ENCODE data around the gene RAB11A. TPM values are rescaled to one million over a fixed set of nuclear protein-coding genes. Genes with fewer than 3 reads are reported as not detected.

The RAB11A gene
- total RNA-seq, 2 experiments from 2014 or later = 139 to 183 TPM

DNA sequence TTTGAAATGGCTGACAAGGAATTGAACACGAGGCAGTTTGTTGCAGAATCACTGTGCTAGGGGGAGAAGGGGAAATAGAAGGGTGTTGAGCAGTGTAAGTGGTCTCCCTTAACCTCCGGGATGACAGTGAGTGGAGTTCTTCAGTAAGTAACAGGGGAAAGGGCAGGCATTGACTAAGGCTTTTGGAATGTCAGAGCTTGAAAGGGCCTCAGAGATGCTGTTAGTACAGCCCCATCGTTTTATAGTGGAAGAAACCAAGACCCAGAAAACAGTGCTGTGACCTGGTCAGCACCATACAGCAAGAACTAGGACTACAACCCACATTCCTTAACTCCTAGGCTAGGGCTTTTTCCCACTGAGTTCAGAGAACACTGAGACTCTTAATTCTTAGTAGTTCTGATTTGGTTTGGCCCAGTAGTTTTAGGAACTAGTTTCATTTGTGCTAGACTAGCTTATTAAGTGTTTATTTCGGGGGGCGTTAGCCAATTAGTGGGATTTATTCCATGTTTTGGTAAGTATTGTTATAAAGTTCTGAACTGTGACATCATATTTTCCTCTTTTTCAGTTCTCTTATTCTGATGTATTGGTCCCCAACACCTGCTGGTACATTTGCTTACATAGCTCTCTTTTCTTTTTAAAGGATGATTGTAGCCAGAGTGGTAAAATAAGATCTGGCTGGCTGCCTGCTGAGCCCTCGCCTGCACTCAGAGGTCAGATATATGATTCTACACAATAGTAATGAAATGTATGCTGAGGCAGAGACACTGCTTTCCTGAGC lies 34.2 kb downstream of the RAB11A start:
- DNase-seq (no peak), ATAC-seq (no peak)
- Mint-ChIP-seq H3K4me3 (no peak overlapping the region), H3K9me3 (ENCODE audit: low read depth) (no peaks in the 10 kb centered on the region), H3K36me3 (peaks cover 19% of the 10 kb centered on the region), H3K4me1 (peaks cover 16% of the 10 kb centered on the region), H3K27me3 (no peaks in the 10 kb centered on the region), H3K27ac (no peak overlapping the region)
- CTCF ChIA-PET = no interaction called here

DNA sequence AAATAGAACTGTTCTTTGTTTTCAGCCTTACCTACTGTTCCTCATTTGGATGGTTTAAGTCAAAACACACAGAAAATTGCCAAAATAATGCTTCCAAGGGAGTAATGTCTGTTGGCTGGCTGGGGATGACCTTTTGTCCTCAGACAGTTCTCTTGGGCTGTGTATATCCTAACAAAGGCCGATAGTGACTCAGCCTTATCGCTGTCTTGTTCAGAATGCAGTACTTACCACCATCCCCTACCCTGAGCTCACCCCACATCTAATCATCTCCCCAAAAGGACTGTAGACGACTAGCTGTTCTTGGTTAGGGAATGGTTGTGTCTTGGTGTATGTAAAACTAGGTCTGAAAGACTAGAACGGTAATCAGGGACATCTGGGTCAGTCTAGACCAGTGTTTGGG lies 35.0 kb downstream of the RAB11A start:
- H3K27ac Mint-ChIP-seq = no peak overlapping the region
- no peaks in the 10 kb centered on the region for H3K27me3 Mint-ChIP-seq
- DNase-seq (no peak), ATAC-seq (no peak)
- H3K4me1 Mint-ChIP-seq = peaks cover 16% of the 10 kb centered on the region
- CTCF ChIA-PET = no interaction called here
- H3K4me3 Mint-ChIP-seq = no peak overlapping the region
- peaks cover 16% of the 10 kb centered on the region for H3K36me3 Mint-ChIP-seq
- no peaks in the 10 kb centered on the region for H3K9me3 Mint-ChIP-seq (ENCODE audit: low read depth)

DNA sequence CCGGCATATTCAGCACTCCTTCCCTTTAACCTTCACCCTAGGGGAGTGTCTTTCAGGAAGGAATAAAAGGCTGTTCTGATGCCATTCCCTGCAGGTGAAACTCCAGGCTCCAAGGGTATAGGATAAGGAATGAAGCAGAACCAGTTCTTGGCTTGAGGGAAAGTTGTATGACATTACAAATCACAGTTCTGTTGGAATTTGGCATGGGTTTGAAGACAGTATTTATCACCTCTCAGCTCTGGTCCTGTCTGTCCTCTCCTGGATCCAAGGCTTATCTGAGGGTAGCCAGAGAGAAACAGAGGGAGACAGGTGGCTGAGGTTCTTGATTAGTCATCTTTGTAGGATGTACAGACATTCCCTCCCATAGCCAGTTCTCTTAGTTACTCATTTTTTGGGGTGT lies 37.1 kb downstream of the RAB11A start:
- peaks cover 8% of the 10 kb centered on the region for H3K36me3 Mint-ChIP-seq
- ATAC-seq = no peak
- CTCF ChIA-PET = no interaction called here
- H3K9me3 Mint-ChIP-seq (ENCODE audit: low read depth) = no peaks in the 10 kb centered on the region
- no peak overlapping the region for H3K4me3 Mint-ChIP-seq
- no peak overlapping the region for H3K27ac Mint-ChIP-seq
- no peak for DNase-seq
- H3K4me1 Mint-ChIP-seq = peaks cover 16% of the 10 kb centered on the region
- H3K27me3 Mint-ChIP-seq = no peaks in the 10 kb centered on the region

DNA sequence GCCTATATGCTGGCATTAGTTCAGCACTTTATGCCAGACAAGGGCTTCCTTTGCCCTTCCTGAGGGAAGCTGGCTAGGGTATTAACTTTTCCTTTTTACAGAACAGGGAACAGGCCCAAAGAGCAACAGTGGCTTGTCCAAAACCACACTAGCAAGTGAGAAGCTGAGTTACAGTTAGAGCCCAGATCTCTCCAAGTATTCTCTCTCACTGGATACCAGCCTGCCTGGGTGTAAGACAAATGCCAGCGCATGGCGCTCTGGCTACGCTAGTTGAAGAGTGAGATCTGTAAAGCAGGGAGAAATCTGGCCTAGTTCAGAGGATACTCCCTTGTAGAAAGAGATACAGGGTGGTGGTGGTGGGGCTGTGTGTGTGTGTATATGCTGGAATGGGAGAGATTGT lies 38.4 kb downstream of the RAB11A start:
- CTCF ChIA-PET = no interaction called here
- Mint-ChIP-seq H3K27me3 (no peaks in the 10 kb centered on the region), H3K36me3 (peaks cover 6% of the 10 kb centered on the region), H3K27ac (no peak overlapping the region), H3K9me3 (ENCODE audit: low read depth) (no peaks in the 10 kb centered on the region), H3K4me3 (no peak overlapping the region), H3K4me1 (peaks cover 5% of the 10 kb centered on the region)
- ATAC-seq = no peak
- DNase-seq = no peak

DNA sequence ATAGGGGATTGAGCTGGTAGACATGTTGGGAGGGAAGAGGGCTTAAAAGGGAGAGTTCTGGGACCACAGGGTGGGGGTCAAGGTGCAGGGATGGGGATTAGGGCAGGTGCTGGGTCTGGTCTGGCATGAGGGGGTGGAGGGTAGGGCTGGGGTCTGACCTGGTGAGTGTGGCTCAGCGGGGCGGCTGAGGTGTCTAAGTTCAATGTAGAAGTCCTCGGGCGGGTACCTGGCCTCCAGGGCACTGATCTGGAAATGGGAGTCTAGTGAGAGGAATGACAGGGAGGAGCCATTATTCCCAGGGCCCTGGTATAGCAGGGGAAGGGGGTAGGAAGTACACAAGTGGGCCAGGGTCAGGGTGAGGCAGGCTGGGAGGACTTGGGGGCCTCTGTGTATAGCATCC lies 39.6 kb downstream of the RAB11A start:
- no peak for ATAC-seq
- Mint-ChIP-seq H3K9me3 (ENCODE audit: low read depth) (no peaks in the 10 kb centered on the region), H3K4me3 (no peak overlapping the region), H3K27me3 (no peaks in the 10 kb centered on the region), H3K27ac (no peak overlapping the region), H3K36me3 (peaks cover 4% of the 10 kb centered on the region), H3K4me1 (no peaks in the 10 kb centered on the region)
- CTCF ChIA-PET = no interaction called here
- DNase-seq = no peak

DNA sequence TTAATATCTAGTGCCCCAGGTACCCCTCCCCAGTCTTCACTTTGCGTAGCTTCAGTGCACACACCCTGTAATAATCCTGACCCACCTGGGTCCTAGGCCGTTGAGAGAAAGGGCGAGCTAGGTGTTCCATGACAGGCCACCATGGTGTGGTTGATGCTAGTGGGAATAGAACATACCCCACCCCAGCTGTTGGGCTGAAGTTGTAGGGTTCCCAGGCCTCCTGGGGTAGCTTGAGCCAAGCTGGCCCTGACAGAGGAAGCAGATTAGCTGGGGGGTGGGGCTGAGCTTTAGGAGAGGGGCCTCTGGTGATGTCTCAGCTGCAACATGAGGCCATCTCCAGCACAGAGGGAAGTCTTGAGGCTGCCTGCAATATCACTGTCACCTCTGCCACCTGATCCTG lies 40.5 kb downstream of the RAB11A start:
- DNase-seq = no peak
- no peaks in the 10 kb centered on the region for H3K4me1 Mint-ChIP-seq
- no peaks in the 10 kb centered on the region for H3K27me3 Mint-ChIP-seq
- ATAC-seq = no peak
- no peak overlapping the region for H3K27ac Mint-ChIP-seq
- peaks cover 2% of the 10 kb centered on the region for H3K36me3 Mint-ChIP-seq
- H3K4me3 Mint-ChIP-seq = no peak overlapping the region
- CTCF ChIA-PET = no interaction called here
- no peaks in the 10 kb centered on the region for H3K9me3 Mint-ChIP-seq (ENCODE audit: low read depth)

DNA sequence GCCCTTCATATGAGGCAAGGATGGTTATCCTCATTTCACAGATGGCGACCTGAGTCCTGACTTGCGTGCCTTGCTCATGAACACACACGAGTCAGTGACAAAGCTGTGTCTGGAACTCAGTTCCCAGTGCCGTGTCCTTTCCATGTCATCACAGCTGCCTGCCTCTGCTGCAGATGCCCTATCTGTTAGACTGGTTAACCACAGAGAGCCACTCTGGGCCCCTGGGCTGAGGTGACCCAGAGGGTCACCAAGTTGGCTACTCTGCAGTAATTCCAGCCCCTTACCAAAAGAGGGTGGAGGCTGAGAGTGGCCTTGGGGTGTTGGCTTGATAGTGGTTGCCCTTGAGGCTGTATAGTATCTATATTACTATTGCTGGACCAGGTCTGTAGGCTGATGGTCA lies 41.0 kb downstream of the RAB11A start:
- no peak for ATAC-seq
- no peaks in the 10 kb centered on the region for H3K9me3 Mint-ChIP-seq (ENCODE audit: low read depth)
- CTCF ChIA-PET = no interaction called here
- DNase-seq = no peak
- no peaks in the 10 kb centered on the region for H3K27me3 Mint-ChIP-seq
- H3K36me3 Mint-ChIP-seq = peaks cover 2% of the 10 kb centered on the region
- H3K4me3 Mint-ChIP-seq = no peak overlapping the region
- H3K27ac Mint-ChIP-seq = no peak overlapping the region
- H3K4me1 Mint-ChIP-seq = no peaks in the 10 kb centered on the region

DNA sequence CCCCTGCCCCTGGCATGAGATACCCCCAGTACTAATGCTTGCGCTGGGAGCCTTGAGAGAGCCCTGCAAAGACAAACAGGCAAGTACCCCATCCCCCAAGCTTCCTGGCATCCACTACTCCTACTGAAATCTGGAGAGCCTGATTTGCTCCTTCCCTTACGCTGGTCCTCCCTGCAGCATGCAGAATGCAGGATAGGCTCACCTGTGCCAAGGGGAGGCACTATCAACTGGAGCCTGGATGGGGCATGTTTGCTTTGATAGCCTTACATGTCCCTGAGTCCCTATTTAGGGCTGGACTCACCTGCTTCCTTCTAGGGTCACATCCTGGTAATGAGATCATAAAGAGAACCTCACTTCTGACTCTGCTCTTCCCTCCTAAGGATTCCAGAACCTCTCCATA lies 42.9 kb downstream of the RAB11A start:
- CTCF ChIA-PET = no interaction called here
- no peaks in the 10 kb centered on the region for H3K9me3 Mint-ChIP-seq (ENCODE audit: low read depth)
- DNase-seq (no peak), ATAC-seq (no peak)
- H3K4me1 Mint-ChIP-seq = peaks cover 13% of the 10 kb centered on the region
- no peaks in the 10 kb centered on the region for H3K36me3 Mint-ChIP-seq
- no peaks in the 10 kb centered on the region for H3K27me3 Mint-ChIP-seq
- no peak overlapping the region for H3K4me3 Mint-ChIP-seq
- H3K27ac Mint-ChIP-seq = no peak overlapping the region

DNA sequence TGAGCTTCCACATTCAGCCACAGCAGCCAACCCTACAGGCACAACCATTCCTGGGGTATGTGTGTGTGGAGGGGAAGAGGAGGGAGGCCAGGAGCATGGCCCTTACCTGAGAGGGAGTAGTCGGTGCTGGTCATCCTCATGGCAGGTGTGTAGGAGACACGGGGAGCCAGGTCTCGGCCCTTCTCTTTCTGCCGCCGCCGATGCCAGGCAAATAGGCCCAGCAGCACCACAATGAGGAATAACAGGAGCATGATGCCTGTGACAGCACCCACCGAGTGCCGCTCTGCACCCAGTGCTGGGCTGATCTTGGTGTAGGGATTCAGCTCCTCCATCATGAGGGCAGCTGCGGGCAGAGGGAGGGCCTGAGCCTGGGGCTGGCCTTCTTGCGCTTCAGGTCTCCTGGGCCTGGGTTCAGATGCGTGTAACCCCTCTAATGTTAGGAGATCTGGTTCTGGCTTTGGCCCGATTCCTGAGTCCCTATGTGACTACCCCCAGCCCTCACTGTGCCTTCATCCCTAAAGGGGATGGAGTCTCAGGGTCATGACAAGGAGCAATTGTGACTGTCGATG lies 44.4 kb downstream of the RAB11A start:
- no peak overlapping the region for H3K4me3 Mint-ChIP-seq
- CTCF ChIA-PET = no interaction called here
- no peak overlapping the region for H3K27ac Mint-ChIP-seq
- DNase-seq (no peak), ATAC-seq (no peak)
- H3K36me3 Mint-ChIP-seq = no peaks in the 10 kb centered on the region
- H3K27me3 Mint-ChIP-seq = no peaks in the 10 kb centered on the region
- H3K9me3 Mint-ChIP-seq (ENCODE audit: low read depth) = no peaks in the 10 kb centered on the region
- peaks cover 28% of the 10 kb centered on the region for H3K4me1 Mint-ChIP-seq

DNA sequence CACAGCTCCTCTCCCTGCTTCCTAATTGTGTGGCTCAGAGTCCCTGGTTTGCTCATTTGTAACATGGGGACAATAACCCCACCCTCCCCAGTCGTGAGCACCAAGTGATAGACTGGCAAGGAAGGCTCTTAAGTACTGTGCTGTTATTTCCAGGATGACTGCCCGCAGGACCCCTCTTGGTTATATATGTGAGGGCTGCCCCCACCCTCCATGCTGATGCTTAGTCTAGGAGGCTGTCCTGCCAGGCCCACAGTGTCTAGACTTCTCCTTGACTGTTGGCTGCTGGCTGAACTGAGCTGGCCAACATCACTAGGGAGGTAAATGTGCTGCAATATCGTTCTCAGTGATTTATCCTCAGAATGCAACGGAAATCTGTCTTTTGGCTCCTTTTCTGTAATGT lies 45.1 kb downstream of the RAB11A start:
- H3K36me3 Mint-ChIP-seq = no peaks in the 10 kb centered on the region

DNA sequence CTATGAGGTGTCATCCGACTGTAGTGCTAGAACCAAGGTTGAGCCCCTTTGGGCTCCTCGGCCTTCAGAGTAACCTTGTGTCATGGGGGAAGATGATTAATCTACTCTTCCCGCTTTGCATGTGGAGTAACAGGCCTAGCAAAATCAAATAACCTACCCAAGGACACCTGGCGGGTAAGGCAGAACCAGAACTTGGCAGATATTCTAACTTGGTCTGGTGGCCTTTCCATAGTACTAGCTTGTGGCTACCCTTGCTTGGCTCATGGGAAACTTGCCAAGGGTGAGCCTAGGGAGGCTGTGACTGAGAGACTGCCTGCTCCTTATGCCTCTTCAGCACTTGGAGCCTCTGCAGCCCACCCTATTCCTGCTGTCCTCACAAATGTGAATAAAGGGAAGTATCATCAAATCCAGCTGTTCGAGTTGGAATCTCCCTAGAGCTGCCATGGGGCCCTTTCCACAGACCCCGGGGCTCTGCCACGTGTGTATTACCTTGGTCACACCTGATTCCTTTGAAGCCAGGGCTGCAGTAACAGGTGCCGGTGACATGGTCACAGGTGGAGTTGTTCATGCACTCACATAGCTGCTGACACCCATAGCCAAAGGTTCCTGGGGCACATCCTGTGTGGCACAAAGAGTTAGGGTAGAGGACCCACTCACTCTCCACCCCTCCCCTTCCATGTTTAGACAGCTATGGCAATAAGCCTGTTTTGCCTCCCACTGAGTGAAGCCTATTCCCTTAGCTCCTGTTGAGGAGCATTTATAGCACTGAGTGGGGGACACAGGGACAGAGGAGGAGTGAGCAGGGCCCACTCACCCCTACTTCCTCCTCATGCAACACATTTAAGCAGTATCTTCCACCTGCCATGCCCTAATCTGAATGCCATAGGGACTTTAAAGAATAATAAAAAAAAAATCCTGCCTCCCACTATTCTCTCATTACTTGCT lies 46.0 kb downstream of the RAB11A start:
- Mint-ChIP-seq H3K27me3 (no peaks in the 10 kb centered on the region), H3K4me3 (no peak overlapping the region), H3K27ac (no peak overlapping the region), H3K9me3 (ENCODE audit: low read depth) (no peaks in the 10 kb centered on the region), H3K36me3 (no peaks in the 10 kb centered on the region), H3K4me1 (peaks cover 33% of the 10 kb centered on the region)
- CTCF ChIA-PET = no interaction called here
- DNase-seq (no peak), ATAC-seq (no peak)

More for the DNA sequence above, 45.1 kb downstream of the RAB11A start:
- H3K4me3 Mint-ChIP-seq = no peak overlapping the region
- CTCF ChIA-PET = no interaction called here
- no peaks in the 10 kb centered on the region for H3K27me3 Mint-ChIP-seq
- peaks cover 32% of the 10 kb centered on the region for H3K4me1 Mint-ChIP-seq
- ATAC-seq (no peak), DNase-seq (no peak)
- no peak overlapping the region for H3K27ac Mint-ChIP-seq
- no peaks in the 10 kb centered on the region for H3K9me3 Mint-ChIP-seq (ENCODE audit: low read depth)

DNA sequence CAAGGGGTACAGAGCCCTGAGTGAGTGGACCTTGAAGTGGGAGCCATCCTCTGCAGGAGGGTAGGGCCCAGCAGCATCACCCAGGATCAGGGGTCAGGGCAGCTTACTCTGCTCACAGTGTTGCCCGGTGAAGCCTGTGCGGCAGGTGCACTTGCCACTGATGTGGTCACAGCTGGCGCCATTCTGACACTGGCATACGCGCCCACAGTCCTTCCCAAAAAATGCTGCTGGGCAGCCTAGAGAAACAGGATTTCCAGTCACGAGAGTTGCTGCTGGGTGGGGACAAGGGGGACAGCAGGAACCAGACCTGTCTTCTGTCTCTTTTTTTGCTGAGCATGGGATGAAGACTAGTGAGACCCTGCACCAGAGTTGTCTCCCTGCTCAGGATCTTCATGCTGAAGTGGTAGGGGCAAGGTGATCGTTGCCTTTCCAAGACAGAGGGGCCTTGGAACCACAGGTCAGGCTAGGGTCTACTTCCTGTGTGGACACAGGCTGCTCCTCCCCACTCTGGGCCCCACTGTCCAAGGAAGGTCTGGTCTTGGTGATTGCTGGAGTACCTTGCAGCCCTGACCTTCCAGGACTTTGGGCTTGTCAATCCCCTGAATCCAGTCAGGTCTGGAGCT lies 46.9 kb downstream of the RAB11A start:
- H3K27ac Mint-ChIP-seq = no peak overlapping the region
- peaks cover 33% of the 10 kb centered on the region for H3K4me1 Mint-ChIP-seq
- H3K4me3 Mint-ChIP-seq = no peak overlapping the region
- no peak for ATAC-seq
- CTCF ChIA-PET = no interaction called here
- DNase-seq = no peak
- H3K9me3 Mint-ChIP-seq (ENCODE audit: low read depth) = no peaks in the 10 kb centered on the region
- H3K27me3 Mint-ChIP-seq = no peaks in the 10 kb centered on the region
- H3K36me3 Mint-ChIP-seq = no peaks in the 10 kb centered on the region

DNA sequence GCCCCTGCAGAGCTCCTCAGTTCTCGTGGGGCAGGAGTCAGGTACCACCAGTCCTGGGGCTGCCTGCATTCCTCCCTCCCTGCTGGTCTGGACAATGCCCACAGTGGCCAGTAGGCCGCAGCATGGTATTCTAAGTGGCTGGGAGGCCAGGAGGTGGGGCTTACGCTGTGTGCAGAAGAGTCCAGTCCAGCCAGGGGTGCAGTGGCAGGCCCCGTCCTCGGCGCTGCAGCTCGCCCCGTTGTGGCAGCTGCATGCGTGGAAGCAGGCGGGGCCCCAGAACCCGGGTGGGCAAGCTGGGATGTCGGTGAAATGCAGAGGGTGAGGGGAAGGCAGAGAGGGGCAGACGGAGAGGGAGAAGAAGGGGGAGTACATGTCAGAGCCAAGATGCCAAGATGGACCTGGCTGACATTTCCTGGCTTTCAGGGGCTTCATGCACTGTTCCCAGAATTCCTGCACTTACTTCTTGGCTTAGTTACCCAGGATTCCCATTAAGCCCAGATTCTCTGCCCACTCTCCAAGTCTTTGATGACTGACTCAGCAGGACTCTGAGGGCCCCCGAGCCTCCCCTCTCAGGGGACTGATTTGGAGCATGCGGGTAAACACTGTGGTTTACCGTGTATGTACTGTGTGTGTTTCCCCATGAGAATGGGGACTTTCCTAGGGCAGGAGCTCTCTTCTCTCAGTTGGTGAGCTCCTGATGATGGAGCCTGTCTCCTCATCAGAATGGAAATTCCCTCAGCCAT lies 47.5 kb downstream of the RAB11A start:
- Mint-ChIP-seq H3K27ac (no peak overlapping the region), H3K9me3 (ENCODE audit: low read depth) (no peaks in the 10 kb centered on the region), H3K4me1 (peaks cover 33% of the 10 kb centered on the region), H3K4me3 (no peak overlapping the region), H3K27me3 (no peaks in the 10 kb centered on the region), H3K36me3 (no peaks in the 10 kb centered on the region)
- CTCF ChIA-PET = no interaction called here
- peak; percentile 57 for DNase-seq
- peak; percentile 48 for ATAC-seq
